K562 (cell line): ENCODE data around the gene SLC7A4. TPM values are rescaled to one million over a fixed set of nuclear protein-coding genes. Genes with fewer than 3 reads are reported as not detected.

Source experiments
- CAMTA2 ChIP-seq: fragments of 250-450 bp; sonication (Bioruptor Pico); conservative IDR thresholded peaks from 2 replicates; pipeline ENCODE4 v1.5.1; 2022
- DNMT1 ChIP-seq: fragments of 450-650 bp; IDR thresholded peaks from 2 replicates; pipeline ENCODE4 v1.6.1; 2016; ENCODE audit warnings: antibody characterized with exemption, mild to moderate bottlenecking
- E2F3 ChIP-seq: fragments of 250-450 bp; sonication (Bioruptor Pico); IDR thresholded peaks from 2 replicates; pipeline ENCODE4 v1.4.0; 2020; ENCODE audit warnings: mild to moderate bottlenecking
- ERF ChIP-seq: fragments of 450-650 bp; formaldehyde crosslinking; IDR thresholded peaks from 2 replicates; pipeline ENCODE4 v1.4.0; 2020; ENCODE audit warnings: mild to moderate bottlenecking, mixed read lengths
- HDAC8 ChIP-seq: fragments of 450-650 bp; IDR thresholded peaks from 2 replicates; pipeline ENCODE4 v1.6.1; 2016; ENCODE audit warnings: mild to moderate bottlenecking, missing genetic modification characterization, moderate library complexity, missing compliant biosample characterization
- LARP7 ChIP-seq: fragments of 450-650 bp; IDR thresholded peaks from 2 replicates; pipeline ENCODE4 v1.6.1; 2016
- MLLT1 ChIP-seq, 2 experiments: fragments of 450-650 bp; IDR thresholded peaks; 2 replicates each; pipeline ENCODE4 v1.6.1; 2016
- MYNN ChIP-seq, 2 experiments: sonication (generic); formaldehyde crosslinking in 1 of 2; IDR thresholded peaks; 2 replicates each; pipeline versions ENCODE4 v1.5.0 to v1.6.1; 2016 to 2020; ENCODE audit warnings: antibody characterized with exemption in 1 of 2, missing genetic modification reagents in 1 of 2
- NFE2L1 ChIP-seq: fragments of 450-650 bp; IDR thresholded peaks from 2 replicates; pipeline ENCODE4 v1.6.1; 2016; ENCODE audit warnings: missing genetic modification characterization, low read depth, mild to moderate bottlenecking, missing compliant biosample characterization, moderate library complexity, borderline replicate concordance
- NRF1 ChIP-seq, 2 experiments: fragments of 450-650 bp; IDR thresholded peaks in 1 of 2; conservative IDR thresholded peaks in 1 of 2; 2 replicates each; pipeline ENCODE4 v1.6.1; 2014; ENCODE audit warnings: mild to moderate bottlenecking in 2 of 2
- SP2 ChIP-seq: IDR thresholded peaks from 2 replicates; pipeline ENCODE4 v1.6.1; 2011; ENCODE audit warnings: mild to moderate bottlenecking, low read depth, low read length, moderate library complexity; ENCODE audit not compliant: poor library complexity, severe bottlenecking; ENCODE audit errors: extremely low read depth
- TSHZ1 ChIP-seq: fragments of 250-450 bp; sonication (Bioruptor Pico); IDR thresholded peaks from 2 replicates; pipeline ENCODE4 v1.4.0; 2020; ENCODE audit warnings: mild to moderate bottlenecking, moderate library complexity
- ZFP36 ChIP-seq: fragments of 150-350 bp; IDR thresholded peaks from 2 replicates; pipeline ENCODE4 v1.6.1; 2018; ENCODE audit warnings: low read length, low read depth; ENCODE audit not compliant: partially characterized antibody
- ZNF217 ChIP-seq: sonication (generic); formaldehyde crosslinking; IDR thresholded peaks from 2 replicates; pipeline ENCODE4 v1.8.0; 2022; ENCODE audit warnings: mild to moderate bottlenecking, missing genetic modification reagents
- ZNF347 ChIP-seq: fragments of 450-650 bp; formaldehyde crosslinking; IDR thresholded peaks from 2 replicates; pipeline ENCODE4 v1.4.0; 2020; ENCODE audit warnings: low read depth, mild to moderate bottlenecking, moderate library complexity
- ZNF707 ChIP-seq: fragments of 250-450 bp; sonication (Bioruptor Pico); conservative IDR thresholded peaks from 2 replicates; pipeline ENCODE4 v1.8.0; 2022; ENCODE audit warnings: inconsistent platforms, mild to moderate bottlenecking, moderate library complexity
- polyA plus RNA-seq, 8 experiments: library from polyadenylated mRNA; depleted of rRNA in 4 of 8; stranded (reverse) in 5 of 8; unstranded in 3 of 8; fragments of >200 nt; fragmentation: Nextera tagmentation in 2 of 8; fragmentation: Illumina TruSeq in 1 of 8; extraction: Ambion mirVana in 2 of 8; extraction: Trizol in 1 of 8; gene quantifications; 2 replicates each; pipeline versions ENCODE4 v1.2.1 to v1.2.3, GENCODE V29; 2011 to 2014; ENCODE audit warnings: inconsistent platforms in 1 of 8, missing spikeins in 1 of 8
- total RNA-seq, 7 experiments: library from RNA; depleted of rRNA in 6 of 7; stranded (reverse); fragments of >200 nt in 6 of 7; fragmentation: Illumina TruSeq in 2 of 7; extraction: Trizol in 2 of 7; gene quantifications; 2 replicates each; pipeline versions ENCODE4 v1.2.1 to v1.2.3, GENCODE V29; 2011 to 2021; ENCODE audit warnings: low replicate concordance in 1 of 7
- TF ChIP-seq, protein P1 (sequence below): sonication (generic); formaldehyde crosslinking; IDR thresholded peaks from 2 replicates; pipeline ENCODE4 v1.8.1; 2023; ENCODE audit warnings: mild to moderate bottlenecking, missing genetic modification reagents
- TF ChIP-seq, protein P2 (sequence below): fragments of 250-450 bp; sonication (Bioruptor Pico); IDR thresholded peaks from 2 replicates; pipeline ENCODE4 v1.8.0; 2022; ENCODE audit warnings: moderate library complexity, mild to moderate bottlenecking, inconsistent platforms
- TF ChIP-seq, protein P3 (sequence below): fragments of 250-450 bp; sonication (Bioruptor Pico); IDR thresholded peaks from 2 replicates; pipeline ENCODE4 v1.4.0; 2020; ENCODE audit warnings: borderline replicate concordance

Gene SLC7A4
- total and polyA plus RNA-seq, 9 of the 15 experiments (the other 6 are each of a cell fraction or from before 2014, with no cell fraction given): not detected

DNA sequence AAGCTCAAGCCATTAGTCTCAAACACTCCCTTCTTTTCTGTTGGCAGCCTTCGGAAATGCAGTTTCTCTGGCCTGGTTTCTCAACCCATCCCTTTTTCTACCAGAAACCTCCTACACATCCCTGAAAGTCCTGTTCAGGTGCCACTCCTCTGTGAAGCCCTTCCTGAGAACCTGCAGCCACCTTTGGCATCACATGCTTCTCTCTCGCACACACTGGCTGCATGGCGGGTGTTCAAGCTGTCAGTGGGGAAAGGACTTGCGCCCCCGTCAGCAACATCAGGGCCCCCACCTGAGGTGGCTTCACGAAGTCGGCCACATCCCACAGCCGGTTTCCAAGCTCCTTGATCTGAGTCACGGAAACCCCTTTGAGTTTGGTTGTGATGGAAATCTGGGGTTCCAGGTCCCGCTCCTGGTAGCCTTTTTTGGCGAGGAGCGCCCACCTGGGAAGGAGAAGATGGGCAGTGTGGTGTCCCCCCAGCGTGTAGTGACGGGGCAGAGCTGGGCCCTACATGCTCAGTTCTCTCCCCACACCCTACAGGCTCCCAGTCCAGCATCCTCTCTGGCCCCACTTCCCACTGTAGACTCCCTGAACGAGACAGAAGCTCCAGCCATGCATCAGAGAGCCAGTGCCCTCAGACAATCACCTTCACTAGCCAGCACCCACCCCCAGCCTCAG is 11.6 kb upstream of the SLC7A4 start (continued):
- TF ChIP-seq, protein P1, sequence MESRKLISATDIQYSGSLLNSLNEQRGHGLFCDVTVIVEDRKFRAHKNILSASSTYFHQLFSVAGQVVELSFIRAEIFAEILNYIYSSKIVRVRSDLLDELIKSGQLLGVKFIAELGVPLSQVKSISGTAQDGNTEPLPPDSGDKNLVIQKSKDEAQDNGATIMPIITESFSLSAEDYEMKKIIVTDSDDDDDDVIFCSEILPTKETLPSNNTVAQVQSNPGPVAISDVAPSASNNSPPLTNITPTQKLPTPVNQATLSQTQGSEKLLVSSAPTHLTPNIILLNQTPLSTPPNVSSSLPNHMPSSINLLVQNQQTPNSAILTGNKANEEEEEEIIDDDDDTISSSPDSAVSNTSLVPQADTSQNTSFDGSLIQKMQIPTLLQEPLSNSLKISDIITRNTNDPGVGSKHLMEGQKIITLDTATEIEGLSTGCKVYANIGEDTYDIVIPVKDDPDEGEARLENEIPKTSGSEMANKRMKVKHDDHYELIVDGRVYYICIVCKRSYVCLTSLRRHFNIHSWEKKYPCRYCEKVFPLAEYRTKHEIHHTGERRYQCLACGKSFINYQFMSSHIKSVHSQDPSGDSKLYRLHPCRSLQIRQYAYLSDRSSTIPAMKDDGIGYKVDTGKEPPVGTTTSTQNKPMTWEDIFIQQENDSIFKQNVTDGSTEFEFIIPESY (CRISPR knock-in tag): no peak
- no peak for TF ChIP-seq SP2
- no peak for TF ChIP-seq LARP7
- 0 out of 2 replicates have a peak, but pooled peaks have one; percentile 59 for TF ChIP-seq ERF
- no peak for TF ChIP-seq NRF1 (conservative IDR thresholded peaks at IDR 0.05 in 1 of 2, IDR thresholded peaks at IDR 0.05 in 1 of 2)
- TF ChIP-seq MYNN (IDR thresholded peaks at IDR 0.05): no peak
- TF ChIP-seq MYNN (CRISPR knock-in tag; IDR thresholded peaks at IDR 0.05): no peak
- no peak for TF ChIP-seq TSHZ1 (CRISPR knock-in tag)
- TF ChIP-seq ZNF347 (CRISPR knock-in tag): no peak
- TF ChIP-seq, protein P2, sequence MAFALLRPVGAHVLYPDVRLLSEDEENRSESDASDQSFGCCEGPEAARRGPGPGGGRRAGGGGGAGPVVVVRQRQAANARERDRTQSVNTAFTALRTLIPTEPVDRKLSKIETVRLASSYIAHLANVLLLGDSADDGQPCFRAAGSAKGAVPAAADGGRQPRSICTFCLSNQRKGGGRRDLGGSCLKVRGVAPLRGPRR (CRISPR knock-in tag): no peak
- peak; percentile 40; the same call in 1 of the 2 replicates for TF ChIP-seq E2F3 (CRISPR knock-in tag)
- TF ChIP-seq ZNF217 (CRISPR knock-in tag): no peak
- TF ChIP-seq, protein P3, sequence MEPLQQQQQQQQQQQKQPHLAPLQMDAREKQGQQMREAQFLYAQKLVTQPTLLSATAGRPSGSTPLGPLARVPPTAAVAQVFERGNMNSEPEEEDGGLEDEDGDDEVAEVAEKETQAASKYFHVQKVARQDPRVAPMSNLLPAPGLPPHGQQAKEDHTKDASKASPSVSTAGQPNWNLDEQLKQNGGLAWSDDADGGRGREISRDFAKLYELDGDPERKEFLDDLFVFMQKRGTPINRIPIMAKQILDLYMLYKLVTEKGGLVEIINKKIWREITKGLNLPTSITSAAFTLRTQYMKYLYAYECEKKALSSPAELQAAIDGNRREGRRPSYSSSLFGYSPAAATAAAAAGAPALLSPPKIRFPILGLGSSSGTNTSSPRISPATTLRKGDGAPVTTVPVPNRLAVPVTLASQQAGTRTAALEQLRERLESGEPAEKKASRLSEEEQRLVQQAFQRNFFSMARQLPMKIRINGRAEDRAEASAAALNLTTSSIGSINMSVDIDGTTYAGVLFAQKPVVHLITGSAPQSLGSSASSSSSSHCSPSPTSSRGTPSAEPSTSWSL (CRISPR knock-in tag): 0 out of 2 replicates have a peak, but pooled peaks have one; percentile 18
- TF ChIP-seq ZNF707 (CRISPR knock-in tag): no peak
- no peak for TF ChIP-seq ZFP36
- no peak for TF ChIP-seq DNMT1
- 0 out of 2 replicates have a peak, but pooled peaks have one; percentile 28 for TF ChIP-seq CAMTA2
- 0 out of 2 replicates have a peak, but pooled peaks have one; percentile 39 for TF ChIP-seq HDAC8 (tag)
- no peak for TF ChIP-seq NFE2L1 (tag)
- no peak for TF ChIP-seq MLLT1 (IDR thresholded peaks at IDR 0.05)
